NCI-H2196 (cell line): ENCODE results near the gene PDCD1LG2.
"Not testable (repeated sequence)": the region's sequence is repeated elsewhere in the genome, so short reads cannot be mapped to it uniquely, and the experiment has no call there.

Experiments used
- DNase-seq: peaks from one replicate; lab custom pipeline; 2025; ENCODE audit not compliant: unreplicated experiment; lab: John Stamatoyannopoulos, UW

The PDCD1LG2 gene

GRCh38 chr9:5563417-5563815, 53.1 kb downstream of the PDCD1LG2 start:
- DNase-seq: no peak

- no peak for DNase-seq
Observed at GRCh38 chr9:5563886-5564285, 53.6 kb downstream of the PDCD1LG2 start.

GRCh38 chr9:5566054-5566618, 55.8 kb downstream of the PDCD1LG2 start:
- no peak for DNase-seq

- no peak for DNase-seq
Observed at GRCh38 chr9:5568868-5569267, 58.5 kb downstream of the PDCD1LG2 start.

GRCh38 chr9:5569409-5569808, 59.1 kb downstream of the PDCD1LG2 start:
- no peak for DNase-seq

- DNase-seq: no peak
Observed at GRCh38 chr9:5569891-5570290, 59.6 kb downstream of the PDCD1LG2 start.

- DNase-seq: no peak
Observed at GRCh38 chr9:5571629-5572232, 61.4 kb downstream of the PDCD1LG2 start.

- no peak for DNase-seq
Observed at GRCh38 chr9:5574097-5574496, 63.8 kb downstream of the PDCD1LG2 start.

GRCh38 chr9:5575000-5575399, 64.7 kb downstream of the PDCD1LG2 start:
- no peak for DNase-seq

- no peak for DNase-seq
Observed at GRCh38 chr9:5577225-5577624, 66.9 kb downstream of the PDCD1LG2 start.

- no peak for DNase-seq
Observed at GRCh38 chr9:5578018-5578697, 67.8 kb downstream of the PDCD1LG2 start.

GRCh38 chr9:5578698-5579085, 68.4 kb downstream of the PDCD1LG2 start:
- no peak for DNase-seq

- DNase-seq: no peak
Observed at GRCh38 chr9:5579881-5580280, 69.5 kb downstream of the PDCD1LG2 start.

- DNase-seq: no peak
Observed at GRCh38 chr9:5580650-5581049, 70.3 kb downstream of the PDCD1LG2 start.

GRCh38 chr9:5581706-5582105, 71.4 kb downstream of the PDCD1LG2 start:
- DNase-seq: not testable (repeated sequence)

- DNase-seq: no peak
Observed at GRCh38 chr9:5582835-5583195, 72.5 kb downstream of the PDCD1LG2 start.

GRCh38 chr9:5586391-5586802, 76.1 kb downstream of the PDCD1LG2 start:
- no peak for DNase-seq

- DNase-seq: no peak
Observed at GRCh38 chr9:5587024-5587423, 76.7 kb downstream of the PDCD1LG2 start.

- no peak for DNase-seq
Observed at GRCh38 chr9:5592231-5592630, 81.9 kb downstream of the PDCD1LG2 start.

GRCh38 chr9:5592904-5593303, 82.6 kb downstream of the PDCD1LG2 start:
- no peak for DNase-seq

- no peak for DNase-seq
Observed at GRCh38 chr9:5593904-5594303, 83.6 kb downstream of the PDCD1LG2 start.

- no peak for DNase-seq
Observed at GRCh38 chr9:5596173-5596572, 85.8 kb downstream of the PDCD1LG2 start.
